Peyer's patch (tissue), 4 donors: ENCODE measurements around the gene SDHB. TPM values are rescaled to one million over a fixed set of nuclear protein-coding genes. Genes with fewer than 3 reads are reported as not detected.

ENCODE experiments used
- DNase-seq, 3 donors: peaks; one replicate each; pipeline ENCODE4 v3.0.0-alpha.2; 2017 to 2019
- H3K27ac ChIP-seq, 4 donors: fragments of 200-600 bp; sonication (generic); one replicate each; pipeline ENCODE4 v1.5.1; 2016 to 2019
- H3K27me3 ChIP-seq, 2 donors: fragments of 200-600 bp; sonication (generic); one replicate each; pipeline ENCODE4 v1.5.1; 2019
- H3K36me3 ChIP-seq, 3 donors: fragments of 200-600 bp; sonication (generic); one replicate each; pipeline ENCODE4 v1.5.1; 2016 to 2019
- H3K4me1 ChIP-seq, 4 donors: fragments of 200-600 bp; sonication (generic); one replicate each; pipeline ENCODE4 v1.5.1; 2016 to 2019
- H3K4me3 ChIP-seq, 4 donors: fragments of 200-600 bp; sonication (generic); 1 replicate in 3 of 4; 2 replicates in 1 of 4; pipeline ENCODE4 v1.5.1; 2016 to 2019; ENCODE audit warnings: mild to moderate bottlenecking in 1 of 4
- H3K9me3 ChIP-seq, 4 donors: fragments of 200-600 bp; sonication (generic); one replicate each; pipeline ENCODE4 v1.5.1; 2016 to 2019; ENCODE audit warnings: mild to moderate bottlenecking in 1 of 4
- CTCF ChIP-seq, 6 experiments: fragments of 450-650 bp in 4 of 6; fragments of 200-600 bp in 2 of 6; sonication (generic) in 1 of 6; IDR thresholded peaks; one replicate each; pipeline ENCODE4 v1.5.1; 2017 to 2019; ENCODE audit warnings: antibody characterized with exemption in 6 of 6, mild to moderate bottlenecking in 3 of 6, moderate library complexity in 1 of 6
- POLR2A ChIP-seq, 2 donors: fragments of 450-650 bp; IDR thresholded peaks; one replicate each; pipeline ENCODE4 v1.5.1; 2017; ENCODE audit warnings: antibody characterized with exemption in 2 of 2, mild to moderate bottlenecking in 2 of 2, moderate library complexity in 2 of 2
- total RNA-seq, 4 donors: library from RNA; depleted of rRNA; stranded (reverse); fragments of >200 nt; gene quantifications; one replicate each; pipeline ENCODE4 v1.1.0, GENCODE V29; 2016

Gene SDHB
- total RNA-seq, 4 donors from 2014 or later = 106 to 277 (median 175) TPM

GRCh38 chr1:16989676-16990391 lies 64.0 kb downstream of the SDHB start:
- Histone ChIP-seq H3K4me3 (no peak overlapping the region), H3K36me3 (peaks cover 0 to 34% (median 0%) of the 10 kb centered on the region in 3 donors), H3K27me3 (no peaks in the 10 kb centered on the region), H3K9me3 (no peaks in the 10 kb centered on the region), H3K4me1 (no peaks in the 10 kb centered on the region), H3K27ac (no peak overlapping the region)
- TF ChIP-seq CTCF (IDR thresholded peaks at IDR 0.05) (no peak), POLR2A (IDR thresholded peaks at IDR 0.05) (no peak)
- no peak for DNase-seq

GRCh38 chr1:16988210-16988609 lies 65.6 kb downstream of the SDHB start:
- Histone ChIP-seq H3K9me3 (no peaks in the 10 kb centered on the region), H3K4me3 (no peak overlapping the region), H3K27me3 (no peaks in the 10 kb centered on the region), H3K36me3 (peaks cover 0 to 34% (median 0%) of the 10 kb centered on the region in 3 donors), H3K27ac (no peak overlapping the region), H3K4me1 (no peaks in the 10 kb centered on the region)
- no peak for DNase-seq
- TF ChIP-seq CTCF (IDR thresholded peaks at IDR 0.05) = no peak
- TF ChIP-seq POLR2A (IDR thresholded peaks at IDR 0.05) = no peak

GRCh38 chr1:16986962-16987361 lies 66.9 kb downstream of the SDHB start:
- no peaks in the 10 kb centered on the region for H3K4me1 ChIP-seq
- H3K9me3 ChIP-seq = no peaks in the 10 kb centered on the region
- no peak overlapping the region for H3K4me3 ChIP-seq
- TF ChIP-seq POLR2A (IDR thresholded peaks at IDR 0.05) = no peak
- peak in 1 of 6 experiments; percentile 7 for TF ChIP-seq CTCF (IDR thresholded peaks at IDR 0.05)
- DNase-seq = no peak
- no peaks in the 10 kb centered on the region for H3K27me3 ChIP-seq
- H3K27ac ChIP-seq = no peak overlapping the region
- H3K36me3 ChIP-seq = peaks cover 0 to 34% (median 0%) of the 10 kb centered on the region in 3 donors

- Histone ChIP-seq H3K27me3 (no peaks in the 10 kb centered on the region), H3K4me3 (no peak overlapping the region), H3K4me1 (no peaks in the 10 kb centered on the region), H3K36me3 (peaks cover 0 to 32% (median 0%) of the 10 kb centered on the region in 3 donors), H3K27ac (no peak overlapping the region), H3K9me3 (no peaks in the 10 kb centered on the region)
- no peak for TF ChIP-seq CTCF (IDR thresholded peaks at IDR 0.05)
- no peak for TF ChIP-seq POLR2A (IDR thresholded peaks at IDR 0.05)
- DNase-seq = no peak
These were observed 67.3 kb downstream of the SDHB start for GRCh38 chr1:16986560-16986959.

- Histone ChIP-seq H3K27me3 (no peaks in the 10 kb centered on the region), H3K36me3 (peaks cover 0 to 30% (median 0%) of the 10 kb centered on the region in 3 donors), H3K9me3 (no peaks in the 10 kb centered on the region), H3K27ac (no peak overlapping the region), H3K4me1 (no peaks in the 10 kb centered on the region), H3K4me3 (no peak overlapping the region)
- TF ChIP-seq CTCF (IDR thresholded peaks at IDR 0.05) (no peak), POLR2A (IDR thresholded peaks at IDR 0.05) (no peak)
- no peak for DNase-seq
These were observed 67.7 kb downstream of the SDHB start for GRCh38 chr1:16986113-16986512.
